ENCODE results near the gene MYCL. TPM values are rescaled to one million over a fixed set of nuclear protein-coding genes. Genes with fewer than 3 reads are reported as not detected.

The MYCL gene
- total and polyA plus RNA-seq, 2 of the 8 experiments (the other 6 are each of a cell fraction or from before 2014, with no cell fraction given), result 20.3 to 28.8 TPM

DNA sequence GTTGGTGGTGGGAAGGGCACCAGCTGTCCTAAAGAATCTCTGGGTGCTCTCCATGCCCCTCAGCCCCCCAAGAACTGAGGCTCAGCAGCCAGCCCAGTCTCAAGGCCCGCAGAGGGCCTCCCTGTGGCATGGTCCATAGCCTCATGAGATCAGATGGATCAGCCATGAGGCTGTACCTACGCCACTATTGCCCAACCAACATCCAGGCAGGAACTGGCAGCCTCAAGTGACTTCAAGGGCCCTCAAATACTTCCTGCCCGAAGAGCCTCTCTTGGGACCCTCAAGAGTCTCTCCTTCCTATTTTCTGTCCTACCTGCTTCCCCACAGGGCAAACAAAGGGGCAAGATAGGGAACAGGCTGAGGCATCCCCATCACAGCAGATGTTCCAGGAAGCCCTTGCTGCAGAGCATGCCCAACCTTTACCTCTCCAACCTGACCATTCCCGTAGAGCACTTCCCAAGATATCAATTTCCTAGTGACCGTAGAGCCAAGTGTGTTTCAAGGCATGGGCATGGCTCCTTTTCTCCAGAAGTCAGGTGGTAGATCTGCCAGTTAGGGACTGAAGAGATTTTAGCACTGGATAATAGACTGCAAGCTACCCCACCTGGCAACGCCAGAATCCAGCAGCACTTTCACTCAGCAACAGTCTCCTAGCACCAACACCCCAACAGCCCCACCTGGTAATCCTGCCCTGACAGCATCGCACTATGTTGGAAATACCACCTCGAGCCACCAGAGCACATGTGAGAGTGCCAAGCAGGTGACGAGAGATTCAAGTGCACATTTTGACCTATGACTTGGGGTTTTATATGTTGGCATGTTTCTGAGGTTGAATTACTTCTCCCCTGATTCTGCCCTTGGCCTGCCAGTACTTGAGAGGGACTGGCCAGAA is 39.5 kb upstream of the MYCL start (continued):
- TF ChIP-seq, protein P1, sequence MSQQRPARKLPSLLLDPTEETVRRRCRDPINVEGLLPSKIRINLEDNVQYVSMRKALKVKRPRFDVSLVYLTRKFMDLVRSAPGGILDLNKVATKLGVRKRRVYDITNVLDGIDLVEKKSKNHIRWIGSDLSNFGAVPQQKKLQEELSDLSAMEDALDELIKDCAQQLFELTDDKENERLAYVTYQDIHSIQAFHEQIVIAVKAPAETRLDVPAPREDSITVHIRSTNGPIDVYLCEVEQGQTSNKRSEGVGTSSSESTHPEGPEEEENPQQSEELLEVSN (IDR thresholded peaks at IDR 0.05), result no peak
- TF ChIP-seq SUZ12 (IDR thresholded peaks at IDR 0.05; ENCODE audit: low read length), result no peak
- no peak for TF ChIP-seq TAF1 (IDR thresholded peaks at IDR 0.05; ENCODE audit: low read depth, low read length)

All from H1 (cell line).